ENCODE results near the gene CTAGE4.
"Not testable (repeated sequence)": the region's sequence is repeated elsewhere in the genome, so short reads cannot be mapped to it uniquely, and the experiment has no call there.

GRCh38 chr7:144198934-144199333, 15.7 kb downstream of the CTAGE4 start:
- TF ChIP-seq CTCF (IDR thresholded peaks at IDR 0.05; ENCODE audit: low read depth, low read length); EZH2phosphoT487 (IDR thresholded peaks at IDR 0.05; ENCODE audit: low read depth): not testable (repeated sequence)
